Measurements from ENCODE around the gene NT5DC2.
"Not testable (repeated sequence)": the region's sequence is repeated elsewhere in the genome, so short reads cannot be mapped to it uniquely, and the experiment has no call there.

Gene NT5DC2

GRCh38 chr3:52537165-52537620 is 3.5 kb upstream of the NT5DC2 start:
- DNase-seq (ENCODE audit: low spot score), result no peak

GRCh38 chr3:52536369-52537164 is 2.9 kb upstream of the NT5DC2 start, which contains the start of gene UQCC5:
UQCC5 (plus strand) TSS chr3:52536605; CDS start chr3:52536756, 151 bp downstream.
- peak; percentile 84 for DNase-seq (ENCODE audit: low spot score)

- no peak for DNase-seq (ENCODE audit: low spot score)
These were observed 2.4 kb upstream of the NT5DC2 start for GRCh38 chr3:52536112-52536368.

- no peak for DNase-seq (ENCODE audit: low spot score)
These were observed 1.9 kb upstream of the NT5DC2 start for GRCh38 chr3:52535411-52536111.

- no peak for DNase-seq (ENCODE audit: low spot score)
These were observed 875 bp upstream of the NT5DC2 start for GRCh38 chr3:52534281-52535183.

- no peak for DNase-seq (ENCODE audit: low spot score)
These were observed 627 bp downstream of the NT5DC2 start for GRCh38 chr3:52532838-52533622.

- no peak for DNase-seq (ENCODE audit: low spot score)
These were observed 1.2 kb downstream of the NT5DC2 start for GRCh38 chr3:52532517-52532837.

- DNase-seq (ENCODE audit: low spot score), result no peak
These were observed 1.7 kb downstream of the NT5DC2 start for GRCh38 chr3:52531860-52532516.

- DNase-seq (ENCODE audit: low spot score), result no peak
These were observed 2.5 kb downstream of the NT5DC2 start for GRCh38 chr3:52530918-52531826.

- DNase-seq (ENCODE audit: low spot score), result no peak
These were observed 4.0 kb downstream of the NT5DC2 start for GRCh38 chr3:52529376-52530333.

GRCh38 chr3:52528586-52529375 is 4.9 kb downstream of the NT5DC2 start:
- DNase-seq (ENCODE audit: low spot score), result no peak

- DNase-seq (ENCODE audit: low spot score), result peak; percentile 0
These were observed 5.7 kb downstream of the NT5DC2 start for GRCh38 chr3:52527732-52528585.

GRCh38 chr3:52527039-52527731 is 6.5 kb downstream of the NT5DC2 start:
- DNase-seq (ENCODE audit: low spot score), result no peak

- not testable (repeated sequence) for DNase-seq (ENCODE audit: low spot score)
These were observed 7.0 kb downstream of the NT5DC2 start for GRCh38 chr3:52526671-52527038.

- DNase-seq (ENCODE audit: low spot score), result no peak
These were observed 7.7 kb downstream of the NT5DC2 start for GRCh38 chr3:52525680-52526561.
